Measurements from ENCODE around the gene MTSS2. TPM values are rescaled to one million over a fixed set of nuclear protein-coding genes. Genes with fewer than 3 reads are reported as not detected.
"Not testable (repeated sequence)": the region's sequence is repeated elsewhere in the genome, so short reads cannot be mapped to it uniquely, and the experiment has no call there.

Gene MTSS2
- total RNA-seq, 1 experiment from 2014 or later = 52.0 TPM

GRCh38 chr16:70674221-70675014 lies 11.4 kb downstream of the MTSS2 start:
- no peaks in the 10 kb centered on the region for H3K9me3 ChIP-seq (ENCODE audit: insufficient read depth, low read depth)
- no peak overlapping the region for H3K27ac ChIP-seq
- ChIA-PET POLR2A (ENCODE audit: unreplicated experiment) (no interaction called here), CTCF (no interaction called here)
- BruUV-seq (replicated peaks) = no TSS peak
- no peaks in the 10 kb centered on the region for H4K20me1 ChIP-seq (ENCODE audit: insufficient read depth)
- TF ChIP-seq EZH2 (IDR thresholded peaks at IDR 0.05; ENCODE audit: low read depth) (no peak), CTCF (conservative IDR thresholded peaks at IDR 0.05) (no peak)
- no peak overlapping the region for H3K4me2 ChIP-seq
- H2AFZ ChIP-seq = no peak overlapping the region
- no peaks in the 10 kb centered on the region for H3K4me1 ChIP-seq (replicated peaks; ENCODE audit: insufficient read depth)
- H3K27me3 ChIP-seq (ENCODE audit: insufficient read depth, low read depth) = no peaks in the 10 kb centered on the region
- no peak for DNase-seq
- no peak overlapping the region for H3K4me3 ChIP-seq
- peaks cover 13% of the 10 kb centered on the region for H3K36me3 ChIP-seq (ENCODE audit: low read depth)
- H3K9me2 ChIP-seq (ENCODE audit: insufficient read depth) = no peaks in the 10 kb centered on the region
- intact Hi-C loops (cut with micrococcal nuclease; ENCODE audit: unreplicated experiment) = no loop called here
- H3F3A ChIP-seq (ENCODE audit: insufficient read depth, low read depth) = 0 out of 2 replicates have a peak, but pooled peaks cover 9% of the 10 kb centered on the region
- H3K79me2 ChIP-seq (ENCODE audit: low read depth) = no peaks in the 10 kb centered on the region

GRCh38 chr16:70670938-70671337 lies 14.9 kb downstream of the MTSS2 start:
- H3K27me3 ChIP-seq (ENCODE audit: insufficient read depth, low read depth); H3K4me3 ChIP-seq; H3K4me2 ChIP-seq; POLR2A ChIA-PET (ENCODE audit: unreplicated experiment); intact Hi-C loops (cut with micrococcal nuclease; ENCODE audit: unreplicated experiment); H3K9me3 ChIP-seq (ENCODE audit: insufficient read depth, low read depth); H4K20me1 ChIP-seq (ENCODE audit: insufficient read depth); H3K79me2 ChIP-seq (ENCODE audit: low read depth); H3K27ac ChIP-seq; BruUV-seq (replicated peaks); DNase-seq; H3K9me2 ChIP-seq (ENCODE audit: insufficient read depth); H2AFZ ChIP-seq; H3K4me1 ChIP-seq (replicated peaks; ENCODE audit: insufficient read depth); CTCF ChIA-PET: not testable (repeated sequence)
- Histone ChIP-seq H3K36me3 (ENCODE audit: low read depth) (peaks cover 13% of the 10 kb centered on the region), H3F3A (ENCODE audit: insufficient read depth, low read depth) (peaks cover 19% of the 10 kb centered on the region)

DNA sequence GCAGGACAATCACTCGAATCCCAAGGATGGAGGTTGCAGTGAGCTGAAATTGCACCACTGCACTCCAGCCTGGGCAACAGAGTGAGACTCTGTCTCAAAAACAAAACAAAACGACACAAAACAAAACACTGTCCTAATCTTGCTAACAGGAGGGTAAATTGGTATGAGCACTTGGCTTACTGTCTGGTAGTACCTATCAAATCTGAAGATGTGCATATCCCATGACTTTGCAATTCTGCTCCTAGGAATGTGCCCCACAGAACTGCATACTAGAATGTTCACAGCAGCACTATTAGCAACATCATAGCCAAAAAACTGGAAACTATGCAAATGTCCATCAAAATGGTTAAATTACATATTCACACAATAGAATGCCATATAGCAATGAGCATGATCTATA lies 15.7 kb downstream of the MTSS2 start:
- no peak overlapping the region for H3K4me2 ChIP-seq
- ChIA-PET CTCF (no interaction called here), POLR2A (ENCODE audit: unreplicated experiment) (no interaction called here)
- peaks cover 19% of the 10 kb centered on the region for H3F3A ChIP-seq (ENCODE audit: insufficient read depth, low read depth)
- H3K9me3 ChIP-seq (ENCODE audit: insufficient read depth, low read depth) = no peaks in the 10 kb centered on the region
- no peaks in the 10 kb centered on the region for H3K4me1 ChIP-seq (replicated peaks; ENCODE audit: insufficient read depth)
- no peak overlapping the region for H3K4me3 ChIP-seq
- H3K27ac ChIP-seq = no peak overlapping the region
- BruUV-seq (replicated peaks) = no TSS peak
- H3K79me2 ChIP-seq (ENCODE audit: low read depth) = no peaks in the 10 kb centered on the region
- intact Hi-C loops (cut with micrococcal nuclease; ENCODE audit: unreplicated experiment) = no loop called here
- H3K36me3 ChIP-seq (ENCODE audit: low read depth) = peaks cover 13% of the 10 kb centered on the region
- no peak for DNase-seq
- no peak overlapping the region for H2AFZ ChIP-seq
- no peaks in the 10 kb centered on the region for H3K9me2 ChIP-seq (ENCODE audit: insufficient read depth)
- H3K27me3 ChIP-seq (ENCODE audit: insufficient read depth, low read depth) = no peaks in the 10 kb centered on the region
- TF ChIP-seq CTCF (conservative IDR thresholded peaks at IDR 0.05) (no peak), EZH2 (IDR thresholded peaks at IDR 0.05; ENCODE audit: low read depth) (no peak)
- no peaks in the 10 kb centered on the region for H4K20me1 ChIP-seq (ENCODE audit: insufficient read depth)

All from PC-9 (cell line).